SK-N-SH (cell line): ENCODE data around the gene FMO2. TPM values are rescaled to one million over a fixed set of nuclear protein-coding genes. Genes with fewer than 3 reads are reported as not detected.

Experiments
- CTCF ChIA-PET: fragments of 300-600, 350-600 bp; formaldehyde crosslinking; extraction: SDS; loops from one replicate; lab custom pipeline; 2021; lab: Yijun Ruan, JAX
- POLR2A ChIA-PET: fragments of 350-600 bp; sonication (Branson Sonifier 250); formaldehyde crosslinking; extraction: SDS; loops from one replicate; lab custom pipeline; 2020; ENCODE audit warnings: antibody characterized with exemption, inconsistent platforms; lab: Yijun Ruan, JAX
- DNase-seq: peaks from one replicate; pipeline ENCODE4 v3.0.0; 2012
- H2AFZ ChIP-seq: fragments of 200-600 bp; sonication (generic); 2 replicates; pipeline ENCODE4 v1.8.1; 2016; ENCODE audit warnings: antibody characterized with exemption, mild to moderate bottlenecking, low read depth
- H3F3A ChIP-seq: fragments of 200-600 bp; sonication (generic); replicated peaks from 2 replicates; pipeline ENCODE3; 2016; ENCODE audit warnings: antibody characterized with exemption, mild to moderate bottlenecking; ENCODE audit not compliant: insufficient read depth
- H3K27ac ChIP-seq, 2 experiments: fragments of 200-500 bp in 1 of 2; fragments of 200-600 bp in 1 of 2; sonication (Bioruptor generic) in 1 of 2; sonication (generic), shearing (Covaris generic) in 1 of 2; 2 replicates each; pipeline versions ENCODE4 v1.5.1 to v1.6.1; 2014 to 2016; ENCODE audit warnings: low read depth in 2 of 2, inconsistent platforms in 1 of 2, low read length in 1 of 2, mild to moderate bottlenecking in 1 of 2, mixed read lengths in 1 of 2
- H3K27me3 ChIP-seq: fragments of 200-600 bp; sonication (generic), shearing (Covaris generic); 2 replicates; pipeline ENCODE4 v1.6.1; 2016; ENCODE audit warnings: mixed run types; ENCODE audit not compliant: insufficient read depth
- H3K36me3 ChIP-seq, 2 experiments: fragments of 200-500 bp in 1 of 2; fragments of 200-600 bp in 1 of 2; sonication (Bioruptor generic) in 1 of 2; sonication (generic) in 1 of 2; replicated peaks in 1 of 2; 2 replicates each; pipeline versions ENCODE3 to v1.5.1; 2014 to 2016; ENCODE audit warnings: low read length in 1 of 2, mild to moderate bottlenecking in 1 of 2; ENCODE audit not compliant: insufficient read depth in 2 of 2, control insufficient read depth in 1 of 2
- H3K4me1 ChIP-seq, 2 experiments: fragments of 200-500 bp in 1 of 2; fragments of 200-600 bp in 1 of 2; sonication (Bioruptor generic) in 1 of 2; sonication (generic), shearing (Covaris generic) in 1 of 2; 2 replicates each; pipeline versions ENCODE4 v1.5.1 to v1.6.1; 2014 to 2016; ENCODE audit warnings: low read depth in 1 of 2, low read length in 1 of 2, mixed run types in 1 of 2; ENCODE audit not compliant: insufficient read depth in 2 of 2, control insufficient read depth in 1 of 2
- H3K4me2 ChIP-seq: fragments of 200-600 bp; sonication (generic), shearing (Covaris generic); 2 replicates; pipeline ENCODE4 v1.6.1; 2017; ENCODE audit warnings: mixed run types
- H3K4me3 ChIP-seq, 2 experiments: fragments of 200-500 bp in 1 of 2; fragments of 200-600 bp in 1 of 2; sonication (Bioruptor generic) in 1 of 2; sonication (generic), shearing (Covaris generic) in 1 of 2; 2 replicates each; pipeline versions ENCODE4 v1.5.1 to v1.8.1; 2014 to 2016; ENCODE audit warnings: low read depth in 2 of 2, inconsistent platforms in 1 of 2, low read length in 1 of 2, mild to moderate bottlenecking in 1 of 2, mixed read lengths in 1 of 2, moderate library complexity in 1 of 2
- H3K79me2 ChIP-seq: fragments of 200-600 bp; sonication (generic); 2 replicates; pipeline ENCODE4 v1.8.1; 2017; ENCODE audit warnings: mild to moderate bottlenecking; ENCODE audit not compliant: insufficient read depth
- H3K9ac ChIP-seq: fragments of 200-600 bp; sonication (generic); 2 replicates; pipeline ENCODE4 v1.6.1; 2017; ENCODE audit warnings: mixed run types
- H3K9me2 ChIP-seq: fragments of 200-600 bp; sonication (generic); 2 replicates; pipeline ENCODE4 v1.6.1; 2017; ENCODE audit warnings: mixed run types
- H3K9me3 ChIP-seq: fragments of 200-600 bp; sonication (generic); 2 replicates; pipeline ENCODE4 v1.6.1; 2017; ENCODE audit warnings: mixed run types, mild to moderate bottlenecking, moderate library complexity
- H4K20me1 ChIP-seq: fragments of 200-600 bp; sonication (generic); 2 replicates; pipeline ENCODE4 v1.6.1; 2017; ENCODE audit warnings: mild to moderate bottlenecking, mixed run types; ENCODE audit not compliant: insufficient read depth
- EP300 ChIP-seq, 2 experiments: IDR thresholded peaks; 2 replicates each; pipeline versions ENCODE4 v1.4.0 to v1.6.1; 2012; ENCODE audit warnings: borderline replicate concordance in 1 of 2, low read depth in 1 of 2, low read length in 1 of 2
- FOXJ3 ChIP-seq: sonication (generic); formaldehyde crosslinking; IDR thresholded peaks from 2 replicates; pipeline ENCODE4 v1.5.1; 2020; ENCODE audit warnings: mild to moderate bottlenecking, missing genetic modification reagents
- FOXM1 ChIP-seq: IDR thresholded peaks from 2 replicates; pipeline ENCODE4 v1.4.0; 2012; ENCODE audit warnings: low read depth, mild to moderate bottlenecking
- GABPA ChIP-seq: IDR thresholded peaks from 2 replicates; pipeline ENCODE4 v1.4.0; 2012; ENCODE audit warnings: low read depth, mild to moderate bottlenecking
- MAX ChIP-seq: IDR thresholded peaks from 2 replicates; pipeline ENCODE4 v1.4.0; 2012; ENCODE audit warnings: low read depth
- MXI1 ChIP-seq: IDR thresholded peaks from 2 replicates; pipeline ENCODE4 v1.6.1; 2012; ENCODE audit warnings: mild to moderate bottlenecking, low read depth, low read length, improper control_type of control experiment
- NRF1 ChIP-seq: IDR thresholded peaks from 2 replicates; pipeline ENCODE4 v1.6.1; 2012; ENCODE audit warnings: low read depth, mild to moderate bottlenecking, low read length
- POLR2AphosphoS5 ChIP-seq: IDR thresholded peaks from 2 replicates; pipeline ENCODE4 v1.6.1; 2012; ENCODE audit warnings: low read depth, low read length
- RAD21 ChIP-seq: IDR thresholded peaks from 2 replicates; pipeline ENCODE4 v1.6.1; 2012; ENCODE audit warnings: mild to moderate bottlenecking, low read length
- RCOR1 ChIP-seq: fragments of 150-350 bp; IDR thresholded peaks from 2 replicates; pipeline ENCODE4 v1.6.1; 2017; ENCODE audit warnings: antibody characterized with exemption, low read length
- RXRA ChIP-seq: IDR thresholded peaks from 2 replicates; pipeline ENCODE4 v1.4.0; 2012; ENCODE audit warnings: low read depth, mild to moderate bottlenecking, borderline replicate concordance
- SIN3A ChIP-seq: IDR thresholded peaks from 2 replicates; pipeline ENCODE4 v1.6.1; 2012; ENCODE audit warnings: low read depth, mild to moderate bottlenecking, low read length, moderate library complexity, borderline replicate concordance
- TEAD4 ChIP-seq: IDR thresholded peaks from 2 replicates; pipeline ENCODE4 v1.4.0; 2012; ENCODE audit warnings: mild to moderate bottlenecking, borderline replicate concordance; ENCODE audit not compliant: insufficient read depth
- USF1 ChIP-seq: IDR thresholded peaks from 2 replicates; pipeline ENCODE4 v1.4.0; 2012; ENCODE audit warnings: low read depth, borderline replicate concordance
- ZBTB33 ChIP-seq: IDR thresholded peaks from 2 replicates; pipeline ENCODE4 v1.4.0; 2012; ENCODE audit warnings: low read depth, borderline replicate concordance
- WGBS: methylation state at CpG from one replicate; pipeline ENCODE4 v1.1.6; 2017; ENCODE audit warnings: low lambda C conversion rate; 5-methylcytosine and 5-hydroxymethylcytosine counted together
- polyA plus RNA-seq, 3 experiments: library from polyadenylated mRNA; depleted of rRNA; stranded (reverse); fragments of >200 nt; gene quantifications; 2 replicates each; pipeline ENCODE4 v1.2.3, GENCODE V29; 2012
- TF ChIP-seq, protein P1 (sequence below): IDR thresholded peaks from 2 replicates; pipeline ENCODE4; 2012
- TF ChIP-seq, protein P2 (sequence below): fragments of 200-600 bp; sonication (generic); IDR thresholded peaks from 2 replicates; pipeline ENCODE4 v1.6.1; 2017; ENCODE audit warnings: antibody characterized with exemption, mild to moderate bottlenecking, moderate library complexity

FMO2 gene
- polyA plus RNA-seq, 1 of the 3 experiments (the other 2 are of a cell fraction) = not detected

GRCh38 chr1:171251952-171252300 lies 66.8 kb downstream of the FMO2 start:
- WGBS = 14% methylated on average over 6 of the region's 6 CpGs
- Histone ChIP-seq H3K9me2 (no peaks in the 10 kb centered on the region), H3K9ac (no peak overlapping the region), H3F3A (peaks cover 7% of the 10 kb centered on the region), H3K4me3 (peak overlapping the region; percentile 50 to 64; a peak in 3 of 4 replicates), H3K27ac (no peak overlapping the region), H3K9me3 (no peaks in the 10 kb centered on the region), H2AFZ (no peak overlapping the region), H3K4me2 (peak overlapping the region; percentile 96), H3K27me3 (peaks cover 68% of the 10 kb centered on the region; the same call in 1 of the 2 replicates), H3K79me2 (no peaks in the 10 kb centered on the region), H3K4me1 (peaks cover 0 to 5% of the 10 kb centered on the region in 2 experiments; a peak in 2 of 4 replicates), H3K36me3 (no peaks in the 10 kb centered on the region), H4K20me1 (no peaks in the 10 kb centered on the region)
- ChIA-PET CTCF (interaction anchor here (1.6 to 1.7 kb wide), 2 partner anchors 26 to 62 kb away, joined by 5 to 7 read pairs; partner anchors contain the start of gene FMO4), POLR2A (no interaction called here)
- no peak for DNase-seq
- no peak for TF ChIP-seq POLR2AphosphoS5
- TF ChIP-seq MXI1 = no peak
- TF ChIP-seq RCOR1 = no peak
- no peak for TF ChIP-seq RAD21
- TF ChIP-seq, protein P1, sequence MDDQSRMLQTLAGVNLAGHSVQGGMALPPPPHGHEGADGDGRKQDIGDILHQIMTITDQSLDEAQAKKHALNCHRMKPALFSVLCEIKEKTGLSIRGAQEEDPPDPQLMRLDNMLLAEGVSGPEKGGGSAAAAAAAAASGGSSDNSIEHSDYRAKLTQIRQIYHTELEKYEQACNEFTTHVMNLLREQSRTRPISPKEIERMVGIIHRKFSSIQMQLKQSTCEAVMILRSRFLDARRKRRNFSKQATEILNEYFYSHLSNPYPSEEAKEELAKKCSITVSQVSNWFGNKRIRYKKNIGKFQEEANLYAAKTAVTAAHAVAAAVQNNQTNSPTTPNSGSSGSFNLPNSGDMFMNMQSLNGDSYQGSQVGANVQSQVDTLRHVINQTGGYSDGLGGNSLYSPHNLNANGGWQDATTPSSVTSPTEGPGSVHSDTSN = no peak
- TF ChIP-seq EP300 (IDR thresholded peaks at IDR 0.05; ENCODE audit: borderline replicate concordance in 1 of 2, low read depth in 1 of 2, low read length in 1 of 2) = no peak
- no peak for TF ChIP-seq NRF1
- no peak for TF ChIP-seq USF1
- no peak for TF ChIP-seq RXRA
- TF ChIP-seq ZBTB33 = no peak
- TF ChIP-seq, protein P2, sequence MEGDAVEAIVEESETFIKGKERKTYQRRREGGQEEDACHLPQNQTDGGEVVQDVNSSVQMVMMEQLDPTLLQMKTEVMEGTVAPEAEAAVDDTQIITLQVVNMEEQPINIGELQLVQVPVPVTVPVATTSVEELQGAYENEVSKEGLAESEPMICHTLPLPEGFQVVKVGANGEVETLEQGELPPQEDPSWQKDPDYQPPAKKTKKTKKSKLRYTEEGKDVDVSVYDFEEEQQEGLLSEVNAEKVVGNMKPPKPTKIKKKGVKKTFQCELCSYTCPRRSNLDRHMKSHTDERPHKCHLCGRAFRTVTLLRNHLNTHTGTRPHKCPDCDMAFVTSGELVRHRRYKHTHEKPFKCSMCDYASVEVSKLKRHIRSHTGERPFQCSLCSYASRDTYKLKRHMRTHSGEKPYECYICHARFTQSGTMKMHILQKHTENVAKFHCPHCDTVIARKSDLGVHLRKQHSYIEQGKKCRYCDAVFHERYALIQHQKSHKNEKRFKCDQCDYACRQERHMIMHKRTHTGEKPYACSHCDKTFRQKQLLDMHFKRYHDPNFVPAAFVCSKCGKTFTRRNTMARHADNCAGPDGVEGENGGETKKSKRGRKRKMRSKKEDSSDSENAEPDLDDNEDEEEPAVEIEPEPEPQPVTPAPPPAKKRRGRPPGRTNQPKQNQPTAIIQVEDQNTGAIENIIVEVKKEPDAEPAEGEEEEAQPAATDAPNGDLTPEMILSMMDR = no peak
- no peak for TF ChIP-seq GABPA
- no peak for TF ChIP-seq MAX
- no peak for TF ChIP-seq SIN3A
- no peak for TF ChIP-seq FOXM1
- TF ChIP-seq FOXJ3 = no peak
- no peak for TF ChIP-seq TEAD4
